ENCODE results near the gene ABTB1. TPM values are rescaled to one million over a fixed set of nuclear protein-coding genes. Genes with fewer than 3 reads are reported as not detected.

ABTB1 gene
- total and polyA plus RNA-seq, 2 of the 13 experiments (the other 11 are each of a cell fraction or from before 2014, with no cell fraction given) = 0.42 to 14.5 TPM

GRCh38 chr3:127628788-127629466 is 43.8 kb upstream of the ABTB1 start, which contains the start of gene PODXL2 (continued):
- peak; percentile 83 for TF ChIP-seq ZNF687 (CRISPR knock-in tag; IDR thresholded peaks at IDR 0.05)
- TF ChIP-seq ZNF740 (CRISPR knock-in tag; IDR thresholded peaks at IDR 0.05) = no peak
- TF ChIP-seq ZNF550 (CRISPR knock-in tag; IDR thresholded peaks at IDR 0.05; ENCODE audit: borderline replicate concordance) = no peak
- TF ChIP-seq ZBED4 (CRISPR knock-in tag; IDR thresholded peaks at IDR 0.05; ENCODE audit: borderline replicate concordance) = peak; percentile 28; the same call in 1 of the 2 replicates
- no peak for TF ChIP-seq ELF3 (CRISPR knock-in tag; IDR thresholded peaks at IDR 0.05)
- no peak; the same call in 1 of the 2 replicates for TF ChIP-seq ARID4A (CRISPR knock-in tag; IDR thresholded peaks at IDR 0.05; ENCODE audit: borderline replicate concordance)
- TF ChIP-seq JARID2 (CRISPR knock-in tag; IDR thresholded peaks at IDR 0.05; ENCODE audit: insufficient replicate concordance) = no peak
- no peak for TF ChIP-seq NONO (IDR thresholded peaks at IDR 0.05)
- TF ChIP-seq NONO (CRISPR knock-in tag; conservative IDR thresholded peaks at IDR 0.05) = peak; percentile 18; the same call in 1 of the 2 replicates
- TF ChIP-seq ZNF761 (CRISPR knock-in tag; conservative IDR thresholded peaks at IDR 0.05) = 0 out of 2 replicates have a peak, but pooled peaks have one; percentile 37
- TF ChIP-seq PITX1 (CRISPR knock-in tag; IDR thresholded peaks at IDR 0.05) = no peak
- TF ChIP-seq SATB2 (CRISPR knock-in tag; IDR thresholded peaks at IDR 0.05) = 0 out of 2 replicates have a peak, but pooled peaks have one; percentile 33
- peak; percentile 99 for TF ChIP-seq RNF2 (conservative IDR thresholded peaks at IDR 0.05; ENCODE audit: low read depth)
- TF ChIP-seq ZMYM2 (CRISPR knock-in tag; IDR thresholded peaks at IDR 0.05) = 0 out of 2 replicates have a peak, but pooled peaks have one; percentile 44
- TF ChIP-seq ZNF432 (CRISPR knock-in tag; IDR thresholded peaks at IDR 0.05; ENCODE audit: borderline replicate concordance) = no peak
- no peak for TF ChIP-seq ZNF17 (CRISPR knock-in tag; IDR thresholded peaks at IDR 0.05)
- TF ChIP-seq NCOR1 (IDR thresholded peaks at IDR 0.05; ENCODE audit: borderline replicate concordance, low read length) = no peak

Measured in HepG2 (cell line).